GM12878 (cell line): ENCODE results near the gene ATP12A. TPM values are rescaled to one million over a fixed set of nuclear protein-coding genes. Genes with fewer than 3 reads are reported as not detected.

Experiments
- ATAC-seq: fragments of 200-7000 bp; cut with Tn5 transposase; 3 replicates; pipeline ENCODE4 v1.9.1; 2020; ENCODE audit warnings: mild to moderate bottlenecking, moderate library complexity
- BruUV-seq: library from RNA; stranded (reverse); fragments of 400-500 nt; replicated peaks from 2 replicates; lab custom pipeline; 2021; lab: Mats Ljungman, UMichigan
- CTCF ChIA-PET: fragments of 300-600 bp; sonication (Branson Sonifier 250); formaldehyde crosslinking; extraction: SDS; loops from one replicate; lab custom pipeline; 2021; ENCODE audit warnings: inconsistent platforms; lab: Yijun Ruan, JAX
- POLR2A ChIA-PET: fragments of 350-600 bp; formaldehyde crosslinking; extraction: SDS; loops from one replicate; lab custom pipeline; 2021; ENCODE audit warnings: inconsistent platforms; lab: Charles Lee
- RAD21 ChIA-PET: fragments of 300-600 bp; sonication (Branson Sonifier 250); formaldehyde crosslinking; loops from one replicate; lab custom pipeline; 2023; ENCODE audit warnings: antibody characterized with exemption; ENCODE audit not compliant: unreplicated experiment; lab: Charles Lee
- SMC1A ChIA-PET: fragments of 300-600 bp; sonication (Branson Sonifier 250); formaldehyde crosslinking; loops from one replicate; lab custom pipeline; 2023; ENCODE audit not compliant: unreplicated experiment, uncharacterized antibody; lab: Charles Lee
- DNase-seq: peaks from one replicate; pipeline ENCODE4 v3.0.0-alpha.2; 2011; ENCODE audit warnings: low read depth, low spot score
- FAIRE-seq: peaks from 3 replicates; lab custom pipeline; 2011; peaks lifted over from hg19 to GRCh38; lab: Jason Lieb, UNC
- H2AFZ ChIP-seq: 2 replicates; pipeline ENCODE4 v1.6.0; 2011; ENCODE audit warnings: low read depth, low read length, control low read depth; ENCODE audit not compliant: control insufficient read depth
- H3K27ac ChIP-seq: 2 replicates; pipeline ENCODE4 v1.5.1; 2011; ENCODE audit warnings: control low read depth; ENCODE audit not compliant: control insufficient read depth, insufficient read depth
- H3K27me3 ChIP-seq, 2 experiments: replicated peaks in 1 of 2; 2 replicates each; pipeline versions ENCODE4 v1.6.0 to v1.6.1; 2011; ENCODE audit warnings: low read length in 1 of 2; ENCODE audit not compliant: control insufficient read depth in 2 of 2, insufficient read depth in 2 of 2
- H3K36me3 ChIP-seq, 2 experiments: 2 replicates each; pipeline ENCODE4 v1.5.1; 2011; ENCODE audit warnings: low read length in 1 of 2; ENCODE audit not compliant: control insufficient read depth in 2 of 2, insufficient read depth in 2 of 2
- H3K4me1 ChIP-seq: 2 replicates; pipeline ENCODE4 v1.6.1; 2011; ENCODE audit warnings: mild to moderate bottlenecking, low read length, moderate library complexity, mixed read lengths; ENCODE audit not compliant: control insufficient read depth, insufficient read depth
- H3K4me2 ChIP-seq: 2 replicates; pipeline ENCODE4 v1.6.0; 2011; ENCODE audit warnings: control low read depth; ENCODE audit not compliant: control insufficient read depth, insufficient read depth
- H3K4me3 ChIP-seq: fragments of 200-600 bp; sonication (generic); 2 replicates; pipeline ENCODE4 v1.5.1; 2016
- H3K79me2 ChIP-seq: 2 replicates; pipeline ENCODE4 v1.6.0; 2011; ENCODE audit warnings: low read length; ENCODE audit not compliant: control insufficient read depth, insufficient read depth
- H3K9ac ChIP-seq: 2 replicates; pipeline ENCODE4 v1.8.0; 2011; ENCODE audit warnings: low read length, control low read depth, mixed read lengths; ENCODE audit not compliant: control insufficient read depth, insufficient read depth
- H3K9me3 ChIP-seq: replicated peaks from 3 replicates; pipeline ENCODE4 v1.5.1; 2011; ENCODE audit warnings: mild to moderate bottlenecking, low read length; ENCODE audit not compliant: control insufficient read depth, insufficient read depth
- H4K20me1 ChIP-seq: 2 replicates; pipeline ENCODE4 v1.6.0; 2011; ENCODE audit not compliant: control insufficient read depth, insufficient read depth
- CHD1 ChIP-seq: IDR thresholded peaks from 2 replicates; pipeline ENCODE4 v1.6.1; 2012; ENCODE audit warnings: low read depth, low read length, improper control_type of control experiment
- CHD4 ChIP-seq: fragments of 200-600 bp; sonication (generic); IDR thresholded peaks from 2 replicates; pipeline ENCODE4 v1.6.1; 2016; ENCODE audit warnings: mild to moderate bottlenecking
- EZH2 ChIP-seq: IDR thresholded peaks from 2 replicates; pipeline ENCODE4 v1.6.1; 2012; ENCODE audit warnings: low read depth, mild to moderate bottlenecking, control low read depth, inconsistent platforms, low read length, borderline replicate concordance; ENCODE audit not compliant: control insufficient read depth
- NFIC ChIP-seq: IDR thresholded peaks from 2 replicates; pipeline ENCODE4 v1.6.1; 2012; ENCODE audit warnings: low read depth, mild to moderate bottlenecking, inconsistent platforms, low read length, moderate library complexity
- NFXL1 ChIP-seq: fragments of 450-650 bp; IDR thresholded peaks from 2 replicates; pipeline ENCODE4 v1.6.1; 2017; ENCODE audit warnings: antibody characterized with exemption, mild to moderate bottlenecking, borderline replicate concordance
- NFYA ChIP-seq: IDR thresholded peaks from 2 replicates; pipeline ENCODE4 v1.6.1; 2011; ENCODE audit warnings: low read depth, mild to moderate bottlenecking, low read length, improper control_type of control experiment, borderline replicate concordance
- PML ChIP-seq: IDR thresholded peaks from 2 replicates; pipeline ENCODE4 v1.6.1; 2012; ENCODE audit warnings: low read length, inconsistent platforms
- RAD21 ChIP-seq: IDR thresholded peaks from 2 replicates; pipeline ENCODE4 v1.6.1; 2011; ENCODE audit warnings: mild to moderate bottlenecking, low read depth, low read length, moderate library complexity; ENCODE audit not compliant: insufficient read depth
- TARDBP ChIP-seq: IDR thresholded peaks from 2 replicates; pipeline ENCODE4 v1.6.1; 2016; ENCODE audit warnings: borderline replicate concordance
- YBX1 ChIP-seq: fragments of 450-650 bp; IDR thresholded peaks from 2 replicates; pipeline ENCODE4 v1.6.1; 2016; ENCODE audit warnings: antibody characterized with exemption
- WGBS: methylation state at CpG from one replicate; pipeline ENCODE4 v1.1.6; 2016; ENCODE audit warnings: low lambda C conversion rate; ENCODE audit not compliant: insufficient replicate concordance, insufficient coverage; ENCODE audit errors: missing lambda C conversion rate; 5-methylcytosine and 5-hydroxymethylcytosine counted together
- in situ Hi-C: fragments of 300-500 bp; cut with MboI; formaldehyde crosslinking; loops from 9 replicates; pipeline ENCODE4 v1.14.3; 2018; ENCODE audit warnings: mixed read lengths
- intact Hi-C: fragments of 100-400 bp; cut with micrococcal nuclease; formaldehyde crosslinking; loops from one replicate; pipeline ENCODE4 v1.14.2; 2022; ENCODE audit not compliant: unreplicated experiment
- polyA plus RNA-seq, 11 experiments: library from polyadenylated mRNA; depleted of rRNA in 4 of 11; unstranded in 6 of 11; stranded (reverse) in 5 of 11; fragments of >200 nt; fragmentation: Nextera tagmentation in 4 of 11; fragmentation: Illumina TruSeq in 1 of 11; extraction: Ambion mirVana in 4 of 11; extraction: Trizol in 1 of 11; gene quantifications; 1 replicate in 1 of 11; 2 replicates in 10 of 11; pipeline versions ENCODE4 v1.2.1 to v1.2.3, GENCODE V29; 2011 to 2016; ENCODE audit warnings: inconsistent platforms in 2 of 11, missing spikeins in 2 of 11, low read depth in 1 of 11
- total RNA-seq, 4 experiments: library from RNA; depleted of rRNA in 3 of 4; stranded (reverse); fragments of >200 nt in 3 of 4; fragmentation: Illumina TruSeq in 1 of 4; extraction: Trizol in 1 of 4; gene quantifications; 2 replicates each; pipeline versions ENCODE4 v1.2.1 to v1.2.3, GENCODE V29; 2013 to 2021
- TF ChIP-seq, protein P1 (sequence below): IDR thresholded peaks from 2 replicates; pipeline ENCODE4 v1.6.1; 2011; ENCODE audit warnings: mild to moderate bottlenecking, low read depth, low read length, moderate library complexity; ENCODE audit not compliant: insufficient replicate concordance
- TF ChIP-seq, protein P2 (sequence below): fragments of 450-650 bp; formaldehyde crosslinking; IDR thresholded peaks from 2 replicates; pipeline ENCODE4 v1.4.0; 2022; ENCODE audit warnings: mild to moderate bottlenecking, moderate library complexity
- TF ChIP-seq, protein P3 (sequence below): fragments of 450-650 bp; formaldehyde crosslinking; IDR thresholded peaks from 2 replicates; pipeline ENCODE4 v1.4.0; 2020; ENCODE audit warnings: mild to moderate bottlenecking, moderate library complexity

Gene ATP12A
- total and polyA plus RNA-seq, 10 of the 15 experiments (the other 5 are each of a cell fraction or from before 2014, with no cell fraction given) = 0.02 to 0.08 (median 0.04) TPM; not detected in 6

DNA sequence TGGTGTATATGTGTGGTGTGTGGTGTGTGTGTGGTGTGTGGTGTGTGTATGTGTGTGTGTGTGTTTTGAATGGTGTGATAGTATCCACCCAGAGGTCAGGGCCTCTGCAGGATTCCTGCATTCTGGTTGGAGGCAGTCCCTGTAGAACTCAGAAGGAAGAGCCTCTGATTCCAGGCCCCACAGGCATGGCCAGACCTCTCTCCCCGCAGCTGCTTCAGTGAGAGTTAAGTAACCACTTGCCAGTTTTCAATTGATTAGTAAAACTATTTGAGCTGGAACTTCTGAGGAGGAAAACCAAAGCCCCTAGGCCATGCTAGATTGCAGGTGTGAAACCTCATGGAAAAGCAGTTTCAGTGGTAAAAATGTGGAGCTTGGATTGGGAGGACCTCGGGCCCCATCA, 2.1 kb downstream of the ATP12A start:
- Histone ChIP-seq H3K9ac (no peak overlapping the region), H3K27me3 (peaks cover 3 to 4% of the 10 kb centered on the region in 2 experiments; a peak in 3 of 4 replicates), H3K4me1 (peaks cover 23% of the 10 kb centered on the region), H3K36me3 (no peaks in the 10 kb centered on the region), H3K4me3 (no peak overlapping the region), H3K27ac (no peak overlapping the region), H4K20me1 (no peaks in the 10 kb centered on the region), H3K9me3 (no peaks in the 10 kb centered on the region), H2AFZ (no peak overlapping the region), H3K4me2 (no peak overlapping the region), H3K79me2 (no peaks in the 10 kb centered on the region)
- CTCF ChIA-PET = interaction anchor here (1.1 to 2.4 kb wide), 12 partner anchors 8 to 355 kb away, joined by 3 to 13 read pairs (median 6); no protein-coding TSS in a partner anchor
- DNase-seq (no peak), ATAC-seq (no peak), FAIRE-seq (no peak)
- in situ Hi-C loops (no loop called here), intact Hi-C loops (loop anchor here (2.0 kb wide), 1 partner anchor 76 kb away; no protein-coding TSS in a partner anchor)
- TF ChIP-seq, protein P1, sequence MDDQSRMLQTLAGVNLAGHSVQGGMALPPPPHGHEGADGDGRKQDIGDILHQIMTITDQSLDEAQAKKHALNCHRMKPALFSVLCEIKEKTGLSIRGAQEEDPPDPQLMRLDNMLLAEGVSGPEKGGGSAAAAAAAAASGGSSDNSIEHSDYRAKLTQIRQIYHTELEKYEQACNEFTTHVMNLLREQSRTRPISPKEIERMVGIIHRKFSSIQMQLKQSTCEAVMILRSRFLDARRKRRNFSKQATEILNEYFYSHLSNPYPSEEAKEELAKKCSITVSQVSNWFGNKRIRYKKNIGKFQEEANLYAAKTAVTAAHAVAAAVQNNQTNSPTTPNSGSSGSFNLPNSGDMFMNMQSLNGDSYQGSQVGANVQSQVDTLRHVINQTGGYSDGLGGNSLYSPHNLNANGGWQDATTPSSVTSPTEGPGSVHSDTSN = no peak
- TF ChIP-seq TARDBP (no peak), NFIC (no peak), NFXL1 (no peak), PML (no peak), RAD21 (no peak), EZH2 (no peak), CHD4 (no peak), YBX1 (no peak), CHD1 (no peak), NFYA (no peak)
- TF ChIP-seq, protein P2, sequence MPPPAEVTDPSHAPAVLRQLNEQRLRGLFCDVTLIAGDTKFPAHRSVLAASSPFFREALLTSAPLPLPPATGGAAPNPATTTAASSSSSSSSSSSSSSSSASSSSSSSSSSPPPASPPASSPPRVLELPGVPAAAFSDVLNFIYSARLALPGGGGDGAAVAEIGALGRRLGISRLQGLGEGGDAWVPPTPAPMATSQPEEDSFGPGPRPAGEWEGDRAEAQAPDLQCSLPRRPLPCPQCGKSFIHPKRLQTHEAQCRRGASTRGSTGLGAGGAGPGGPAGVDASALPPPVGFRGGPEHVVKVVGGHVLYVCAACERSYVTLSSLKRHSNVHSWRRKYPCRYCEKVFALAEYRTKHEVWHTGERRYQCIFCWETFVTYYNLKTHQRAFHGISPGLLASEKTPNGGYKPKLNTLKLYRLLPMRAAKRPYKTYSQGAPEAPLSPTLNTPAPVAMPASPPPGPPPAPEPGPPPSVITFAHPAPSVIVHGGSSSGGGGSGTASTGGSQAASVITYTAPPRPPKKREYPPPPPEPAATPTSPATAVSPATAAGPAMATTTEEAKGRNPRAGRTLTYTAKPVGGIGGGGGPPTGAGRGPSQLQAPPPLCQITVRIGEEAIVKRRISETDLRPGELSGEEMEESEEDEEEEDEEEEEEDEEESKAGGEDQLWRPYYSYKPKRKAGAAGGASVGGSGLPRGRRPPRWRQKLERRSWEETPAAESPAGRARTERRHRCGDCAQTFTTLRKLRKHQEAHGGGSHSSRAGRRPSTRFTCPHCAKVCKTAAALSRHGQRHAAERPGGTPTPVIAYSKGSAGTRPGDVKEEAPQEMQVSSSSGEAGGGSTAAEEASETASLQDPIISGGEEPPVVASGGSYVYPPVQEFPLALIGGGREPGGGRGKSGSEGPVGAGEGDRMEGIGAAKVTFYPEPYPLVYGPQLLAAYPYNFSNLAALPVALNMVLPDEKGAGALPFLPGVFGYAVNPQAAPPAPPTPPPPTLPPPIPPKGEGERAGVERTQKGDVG (CRISPR knock-in tag) = no peak
- TF ChIP-seq, protein P3, sequence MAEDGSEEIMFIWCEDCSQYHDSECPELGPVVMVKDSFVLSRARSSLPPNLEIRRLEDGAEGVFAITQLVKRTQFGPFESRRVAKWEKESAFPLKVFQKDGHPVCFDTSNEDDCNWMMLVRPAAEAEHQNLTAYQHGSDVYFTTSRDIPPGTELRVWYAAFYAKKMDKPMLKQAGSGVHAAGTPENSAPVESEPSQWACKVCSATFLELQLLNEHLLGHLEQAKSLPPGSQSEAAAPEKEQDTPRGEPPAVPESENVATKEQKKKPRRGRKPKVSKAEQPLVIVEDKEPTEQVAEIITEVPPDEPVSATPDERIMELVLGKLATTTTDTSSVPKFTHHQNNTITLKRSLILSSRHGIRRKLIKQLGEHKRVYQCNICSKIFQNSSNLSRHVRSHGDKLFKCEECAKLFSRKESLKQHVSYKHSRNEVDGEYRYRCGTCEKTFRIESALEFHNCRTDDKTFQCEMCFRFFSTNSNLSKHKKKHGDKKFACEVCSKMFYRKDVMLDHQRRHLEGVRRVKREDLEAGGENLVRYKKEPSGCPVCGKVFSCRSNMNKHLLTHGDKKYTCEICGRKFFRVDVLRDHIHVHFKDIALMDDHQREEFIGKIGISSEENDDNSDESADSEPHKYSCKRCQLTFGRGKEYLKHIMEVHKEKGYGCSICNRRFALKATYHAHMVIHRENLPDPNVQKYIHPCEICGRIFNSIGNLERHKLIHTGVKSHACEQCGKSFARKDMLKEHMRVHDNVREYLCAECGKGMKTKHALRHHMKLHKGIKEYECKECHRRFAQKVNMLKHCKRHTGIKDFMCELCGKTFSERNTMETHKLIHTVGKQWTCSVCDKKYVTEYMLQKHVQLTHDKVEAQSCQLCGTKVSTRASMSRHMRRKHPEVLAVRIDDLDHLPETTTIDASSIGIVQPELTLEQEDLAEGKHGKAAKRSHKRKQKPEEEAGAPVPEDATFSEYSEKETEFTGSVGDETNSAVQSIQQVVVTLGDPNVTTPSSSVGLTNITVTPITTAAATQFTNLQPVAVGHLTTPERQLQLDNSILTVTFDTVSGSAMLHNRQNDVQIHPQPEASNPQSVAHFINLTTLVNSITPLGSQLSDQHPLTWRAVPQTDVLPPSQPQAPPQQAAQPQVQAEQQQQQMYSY (CRISPR knock-in tag) = no peak
- RAD21 ChIA-PET = interaction anchor here (1.3 to 1.4 kb wide), 2 partner anchors 45 to 77 kb away, joined by 4 to 5 read pairs; no protein-coding TSS in a partner anchor
- SMC1A ChIA-PET = interaction anchor here (1.0 to 1.6 kb wide), 3 partner anchors 8 to 100 kb away, joined by 4 read pairs; no protein-coding TSS in a partner anchor
- POLR2A ChIA-PET = no interaction called here
- WGBS = 0% methylated on average over 2 of the region's 2 CpGs
- BruUV-seq = no TSS peak
